ENCODE measurements around the gene CCDC148.
"Not testable (repeated sequence)": the region's sequence is repeated elsewhere in the genome, so short reads cannot be mapped to it uniquely, and the experiment has no call there.

DNA sequence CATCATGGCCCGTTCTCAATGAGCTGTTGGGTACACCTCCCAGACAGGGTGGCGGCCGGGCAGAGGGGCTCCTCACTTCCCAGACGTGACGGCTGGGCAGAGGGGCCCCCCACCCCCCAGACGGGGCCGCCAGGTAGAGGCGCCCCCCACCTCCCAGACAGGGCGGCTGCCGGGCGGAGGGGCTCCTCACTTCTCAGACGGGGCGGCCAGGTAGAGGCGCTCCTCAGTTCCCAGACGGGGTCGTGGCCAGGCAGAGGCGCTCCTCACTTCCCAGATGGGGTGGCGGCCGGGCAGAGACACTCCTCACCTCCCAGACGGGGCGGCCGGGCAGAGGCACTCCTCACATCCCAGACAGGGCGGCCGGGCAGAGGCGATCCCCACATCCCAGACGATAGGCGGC, 146.1 kb downstream of the CCDC148 start:
- not testable (repeated sequence) for TF ChIP-seq EZH2 (IDR thresholded peaks at IDR 0.05); POLR2AphosphoS5 (IDR thresholded peaks at IDR 0.05; ENCODE audit: borderline replicate concordance, low read depth, low read length); FOXP2 (optimal IDR thresholded peaks at IDR 0.05; ENCODE audit: control extremely low read depth, extremely low read length, insufficient read depth)
